DOHH2 (cell line): ENCODE measurements around the gene RAX2.

Experiments
- CTCF ChIP-seq: fragments of 200-600 bp; sonication (generic); IDR thresholded peaks from one replicate; pipeline ENCODE4 v1.5.1; 2014; ENCODE audit warnings: antibody characterized with exemption, mild to moderate bottlenecking, low read depth, low read length; ENCODE audit not compliant: poor library complexity, severe bottlenecking
- EZH2phosphoT487 ChIP-seq: fragments of 200-600 bp; sonication (generic); IDR thresholded peaks from 2 replicates; pipeline ENCODE4 v1.6.1; 2017; ENCODE audit warnings: borderline replicate concordance, mild to moderate bottlenecking, antibody characterized with exemption, low read length, moderate library complexity, mixed read lengths

GRCh38 chr19:3761382-3762129 lies 10.5 kb downstream of the RAX2 start, which contains the start of gene APBA3:
- TF ChIP-seq CTCF = peak; percentile 85
- TF ChIP-seq EZH2phosphoT487 = no peak
